GM18526 (cell line): ENCODE data around the gene FADS3.

ENCODE experiments used
- POLR2A ChIP-seq: IDR thresholded peaks from 3 replicates; pipeline ENCODE4 v1.6.1; 2011; ENCODE audit not compliant: insufficient read length; ENCODE audit errors: extremely low read depth

FADS3 gene

GRCh38 chr11:61848631-61849030, 42.7 kb downstream of the FADS3 start:
- no peak for TF ChIP-seq POLR2A

DNA sequence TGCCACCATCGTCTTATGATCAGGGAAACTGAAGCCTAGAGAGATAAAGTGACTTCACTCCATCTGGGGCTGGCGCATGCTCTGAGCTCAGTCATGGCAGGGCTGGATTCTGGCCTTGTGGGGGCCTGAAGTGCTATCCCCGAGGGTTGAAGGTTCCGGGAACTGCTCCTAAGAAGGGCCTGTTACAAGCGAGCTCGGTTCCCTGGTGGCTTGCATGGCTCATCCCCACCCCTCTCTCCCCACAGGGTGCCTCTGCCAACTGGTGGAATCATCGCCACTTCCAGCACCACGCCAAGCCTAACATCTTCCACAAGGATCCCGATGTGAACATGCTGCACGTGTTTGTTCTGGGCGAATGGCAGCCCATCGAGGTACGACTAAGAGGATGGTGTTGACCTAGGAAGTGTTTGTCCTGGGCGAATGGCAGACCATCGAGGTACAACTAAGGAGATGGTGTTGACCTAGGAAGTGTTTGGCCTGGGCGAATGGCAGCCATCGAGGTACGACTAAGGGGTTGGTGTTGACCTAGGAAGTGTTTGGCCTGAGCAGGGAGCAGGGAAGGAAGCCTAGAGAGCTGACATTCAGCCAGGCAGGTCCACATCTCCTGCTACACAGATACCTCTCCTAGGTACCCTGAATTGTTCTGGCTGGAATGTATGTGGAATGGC, 43.3 kb downstream of the FADS3 start:
- no peak for TF ChIP-seq POLR2A

- TF ChIP-seq POLR2A, result no peak
Observed at GRCh38 chr11:61846362-61847020, 44.9 kb downstream of the FADS3 start.

- TF ChIP-seq POLR2A, result no peak
Observed at GRCh38 chr11:61844909-61845565, 46.3 kb downstream of the FADS3 start.

DNA sequence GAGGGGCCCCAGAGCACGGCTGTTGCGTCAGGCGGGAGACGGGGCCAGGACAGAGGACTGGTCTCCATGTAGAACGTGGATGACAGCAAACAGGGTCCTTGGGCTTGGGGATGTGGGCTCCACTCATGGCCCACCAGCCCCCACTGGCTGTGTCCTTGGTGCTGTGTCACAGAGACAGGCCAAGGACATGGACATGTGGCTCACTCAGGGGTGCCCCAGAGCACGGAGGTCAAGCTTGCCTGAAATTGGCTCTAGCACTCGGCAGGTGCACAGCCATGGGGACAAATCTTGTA, 48.9 kb downstream of the FADS3 start:
- TF ChIP-seq POLR2A, result no peak

- no peak for TF ChIP-seq POLR2A
Observed at GRCh38 chr11:61841636-61842527, 49.5 kb downstream of the FADS3 start.

DNA sequence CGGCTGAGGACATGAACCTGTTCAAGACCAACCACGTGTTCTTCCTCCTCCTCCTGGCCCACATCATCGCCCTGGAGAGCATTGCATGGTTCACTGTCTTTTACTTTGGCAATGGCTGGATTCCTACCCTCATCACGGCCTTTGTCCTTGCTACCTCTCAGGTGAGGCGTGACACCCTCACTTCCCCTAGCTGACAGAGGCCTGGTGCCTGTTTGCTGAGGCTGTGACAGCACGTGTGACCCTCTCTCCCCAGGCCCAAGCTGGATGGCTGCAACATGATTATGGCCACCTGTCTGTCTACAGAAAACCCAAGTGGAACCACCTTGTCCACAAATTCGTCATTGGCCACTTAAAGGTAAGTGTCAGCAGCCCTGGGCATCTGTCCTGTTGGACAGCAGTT, 51.0 kb downstream of the FADS3 start:
- no peak for TF ChIP-seq POLR2A

DNA sequence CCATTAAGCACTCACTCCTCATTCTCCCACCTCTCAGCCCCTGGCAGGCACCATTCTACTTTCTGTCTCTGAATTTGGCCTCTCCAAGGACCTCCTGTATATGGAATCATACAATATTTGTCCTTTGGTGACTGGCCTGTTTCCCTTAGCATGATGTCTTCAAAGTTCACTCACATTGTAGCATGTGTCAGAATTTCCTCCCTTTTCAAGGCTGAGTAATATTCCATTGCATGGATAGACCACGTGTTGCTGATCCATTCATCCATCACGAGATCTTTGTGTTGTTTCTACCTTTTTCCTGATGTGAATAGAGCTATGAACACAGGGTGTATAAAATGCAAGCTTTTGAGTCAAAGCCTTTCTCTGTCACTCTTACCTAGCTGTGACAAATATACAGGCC, 51.6 kb downstream of the FADS3 start:
- no peak for TF ChIP-seq POLR2A

- TF ChIP-seq POLR2A, result no peak
Observed at GRCh38 chr11:61838921-61839320, 52.4 kb downstream of the FADS3 start.

- TF ChIP-seq POLR2A, result no peak
Observed at GRCh38 chr11:61838501-61838900, 52.8 kb downstream of the FADS3 start.

- no peak for TF ChIP-seq POLR2A
Observed at GRCh38 chr11:61837411-61838005, 53.8 kb downstream of the FADS3 start.

- TF ChIP-seq POLR2A, result no peak
Observed at GRCh38 chr11:61836193-61836592, 55.2 kb downstream of the FADS3 start.

- TF ChIP-seq POLR2A, result peak; percentile 58
Observed at GRCh38 chr11:61834278-61835048, 56.9 kb downstream of the FADS3 start.

GRCh38 chr11:61833926-61834277, 57.4 kb downstream of the FADS3 start:
- no peak for TF ChIP-seq POLR2A

DNA sequence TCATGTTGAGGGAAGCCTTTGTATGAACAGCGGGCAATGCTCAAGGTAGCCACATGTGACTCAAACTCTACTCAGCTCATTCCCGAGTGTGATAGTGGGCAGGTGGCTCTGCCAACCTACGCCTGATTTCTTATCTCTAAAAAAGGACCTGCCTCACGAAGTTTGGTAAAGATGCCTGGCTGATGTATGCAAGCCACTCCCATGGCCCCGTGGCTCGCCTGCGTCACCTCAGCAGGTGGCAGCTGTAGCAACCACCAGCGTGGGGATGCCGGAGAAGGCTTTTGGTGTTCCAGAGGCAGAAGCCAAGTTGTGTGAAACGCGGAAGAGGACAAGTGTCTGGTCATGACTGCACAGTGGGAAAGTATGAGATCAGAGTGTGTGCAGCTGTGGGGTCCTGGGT, 57.9 kb downstream of the FADS3 start:
- no peak for TF ChIP-seq POLR2A
